HEK293 (cell line): ENCODE measurements around the gene SMIM34.
"Not testable (repeated sequence)": the region's sequence is repeated elsewhere in the genome, so short reads cannot be mapped to it uniquely, and the experiment has no call there.

Source experiments
- CTCF ChIA-PET: fragments of 350-600 bp; formaldehyde crosslinking; extraction: SDS; loops from one replicate; lab custom pipeline; 2021; ENCODE audit warnings: antibody characterized with exemption; lab: Yijun Ruan, JAX
- POLR2A ChIA-PET: fragments of 300-600 bp; formaldehyde crosslinking; extraction: SDS; loops from one replicate; lab custom pipeline; 2020; ENCODE audit warnings: antibody characterized with exemption, inconsistent platforms; lab: Yijun Ruan, JAX
- H3K27ac ChIP-seq: fragments of 200-500 bp; sonication (Bioruptor generic); 2 replicates; pipeline ENCODE4 v1.5.1; 2014; ENCODE audit warnings: low read depth, low read length, control low read depth, inconsistent platforms; ENCODE audit errors: extremely low read depth
- H3K36me3 ChIP-seq, 2 experiments: fragments of 200-500 bp in 1 of 2; sonication (Bioruptor generic) in 1 of 2; 1 replicate in 1 of 2; 2 replicates in 1 of 2; pipeline ENCODE4 v1.5.1; 2014 to 2017; ENCODE audit warnings: inconsistent platforms in 2 of 2, low read length in 2 of 2; ENCODE audit not compliant: control insufficient read depth in 2 of 2, insufficient read depth in 1 of 2
- H3K4me1 ChIP-seq: fragments of 200-500 bp; sonication (Bioruptor generic); 2 replicates; pipeline ENCODE4 v1.5.1; 2014; ENCODE audit warnings: mild to moderate bottlenecking, low read length, inconsistent platforms; ENCODE audit not compliant: control insufficient read depth, insufficient read depth
- H3K4me3 ChIP-seq: 2 replicates; pipeline ENCODE4 v1.5.1; 2011; ENCODE audit warnings: low read depth, mild to moderate bottlenecking, control low read depth, low read length, moderate library complexity
- H3K9me3 ChIP-seq: fragments of 200-500 bp; sonication (Bioruptor generic); 2 replicates; pipeline ENCODE4 v1.5.1; 2014; ENCODE audit warnings: low read depth, low read length, inconsistent platforms; ENCODE audit not compliant: control insufficient read depth, insufficient read depth
- KLF16 ChIP-seq: fragments of 450-650 bp; formaldehyde crosslinking; IDR thresholded peaks from 2 replicates; pipeline ENCODE4 v1.5.1; 2017; ENCODE audit warnings: missing biosample characterization, missing genetic modification characterization
- KLF8 ChIP-seq: fragments of 450-650 bp; formaldehyde crosslinking; IDR thresholded peaks from 2 replicates; pipeline ENCODE4 v1.5.1; 2016; ENCODE audit warnings: missing biosample characterization, missing genetic modification characterization
- KLF9 ChIP-seq: fragments of 450-650 bp; formaldehyde crosslinking; IDR thresholded peaks from 2 replicates; pipeline ENCODE4 v1.5.1; 2016; ENCODE audit warnings: missing biosample characterization, missing genetic modification characterization, low read depth
- PRDM10 ChIP-seq: fragments of 450-650 bp; formaldehyde crosslinking; IDR thresholded peaks from 2 replicates; pipeline ENCODE4 v1.5.1; 2016; ENCODE audit warnings: missing biosample characterization, missing genetic modification characterization
- RBAK ChIP-seq: fragments of 450-650 bp; formaldehyde crosslinking; IDR thresholded peaks from 2 replicates; pipeline ENCODE4 v1.5.1; 2016; ENCODE audit warnings: missing biosample characterization, missing genetic modification characterization
- SCRT1 ChIP-seq: fragments of 450-650 bp; formaldehyde crosslinking; IDR thresholded peaks from 2 replicates; pipeline ENCODE4 v1.5.1; 2016; ENCODE audit warnings: missing biosample characterization, missing genetic modification characterization, borderline replicate concordance
- ZBTB20 ChIP-seq: fragments of 450-650 bp; formaldehyde crosslinking; IDR thresholded peaks from 2 replicates; pipeline ENCODE4 v1.5.1; 2016; ENCODE audit warnings: missing biosample characterization, missing genetic modification characterization
- ZBTB26 ChIP-seq: fragments of 450-650 bp; formaldehyde crosslinking; optimal IDR thresholded peaks from 2 replicates; pipeline ENCODE3; 2016; ENCODE audit warnings: missing biosample characterization, mild to moderate bottlenecking, missing genetic modification characterization
- ZEB2 ChIP-seq: fragments of 450-650 bp; formaldehyde crosslinking; IDR thresholded peaks from 2 replicates; pipeline ENCODE4 v1.5.1; 2016; ENCODE audit warnings: missing biosample characterization, missing genetic modification characterization
- ZNF138 ChIP-seq: fragments of 450-650 bp; formaldehyde crosslinking; IDR thresholded peaks from 2 replicates; pipeline ENCODE4 v1.5.1; 2016; ENCODE audit warnings: missing biosample characterization, missing genetic modification characterization, borderline replicate concordance
- ZNF16 ChIP-seq: fragments of 450-650 bp; formaldehyde crosslinking; IDR thresholded peaks from 2 replicates; pipeline ENCODE4 v1.5.1; 2016; ENCODE audit warnings: low read depth, missing biosample characterization, missing genetic modification characterization
- ZNF248 ChIP-seq: fragments of 450-650 bp; formaldehyde crosslinking; IDR thresholded peaks from 2 replicates; pipeline ENCODE4 v1.5.1; 2017; ENCODE audit warnings: missing biosample characterization, missing genetic modification characterization
- ZNF280C ChIP-seq: fragments of 450-650 bp; formaldehyde crosslinking; IDR thresholded peaks from 2 replicates; pipeline ENCODE4 v1.5.1; 2016; ENCODE audit warnings: missing biosample characterization, missing genetic modification characterization
- ZNF354C ChIP-seq: fragments of 450-650 bp; formaldehyde crosslinking; IDR thresholded peaks from 2 replicates; pipeline ENCODE4 v1.5.1; 2016; ENCODE audit warnings: missing biosample characterization, missing genetic modification characterization, low read depth, borderline replicate concordance
- ZNF37A ChIP-seq: fragments of 450-650 bp; IDR thresholded peaks from 2 replicates; pipeline ENCODE4 v1.5.1; 2018; ENCODE audit warnings: missing biosample characterization, missing genetic modification characterization
- ZNF404 ChIP-seq: fragments of 450-650 bp; formaldehyde crosslinking; IDR thresholded peaks from 2 replicates; pipeline ENCODE4 v1.5.1; 2017; ENCODE audit warnings: missing biosample characterization, missing genetic modification characterization
- ZNF473 ChIP-seq: fragments of 450-650 bp; formaldehyde crosslinking; IDR thresholded peaks from 2 replicates; pipeline ENCODE4 v1.5.1; 2017; ENCODE audit warnings: missing biosample characterization, missing genetic modification characterization
- ZNF555 ChIP-seq: fragments of 450-650 bp; formaldehyde crosslinking; conservative IDR thresholded peaks from 2 replicates; pipeline ENCODE4 v1.5.1; 2017; ENCODE audit warnings: missing biosample characterization, mild to moderate bottlenecking, missing genetic modification characterization, inconsistent platforms
- ZNF623 ChIP-seq: fragments of 450-650 bp; formaldehyde crosslinking; IDR thresholded peaks from 2 replicates; pipeline ENCODE4 v1.5.1; 2016; ENCODE audit warnings: missing biosample characterization, missing genetic modification characterization
- ZNF658 ChIP-seq: fragments of 450-650 bp; formaldehyde crosslinking; IDR thresholded peaks from 2 replicates; pipeline ENCODE4; 2016; ENCODE audit warnings: missing biosample characterization, missing genetic modification characterization
- ZNF660 ChIP-seq: fragments of 450-650 bp; IDR thresholded peaks from 2 replicates; pipeline ENCODE4 v1.5.1; 2018; ENCODE audit warnings: missing biosample characterization, mild to moderate bottlenecking, missing genetic modification characterization
- ZNF692 ChIP-seq: fragments of 450-650 bp; formaldehyde crosslinking; IDR thresholded peaks from 2 replicates; pipeline ENCODE4 v1.5.1; 2016; ENCODE audit warnings: missing biosample characterization, missing genetic modification characterization
- ZNF785 ChIP-seq: fragments of 450-650 bp; formaldehyde crosslinking; IDR thresholded peaks from 2 replicates; pipeline ENCODE4 v1.5.1; 2016; ENCODE audit warnings: missing biosample characterization, missing genetic modification characterization
- ZNF791 ChIP-seq: fragments of 450-650 bp; formaldehyde crosslinking; IDR thresholded peaks from 2 replicates; pipeline ENCODE4 v1.5.1; 2016; ENCODE audit warnings: missing biosample characterization, missing genetic modification characterization

The SMIM34 gene

GRCh38 chr21:34374462-34374861 is 49.3 kb downstream of the SMIM34 start:
- H3K27ac ChIP-seq, H3K9me3 ChIP-seq, H3K4me1 ChIP-seq, POLR2A ChIA-PET, H3K4me3 ChIP-seq, H3K36me3 ChIP-seq: not testable (repeated sequence)
- CTCF ChIA-PET: interaction anchor here (2.1 kb wide), 1 partner anchor 12 kb away, joined by 12 read pairs; no protein-coding TSS in a partner anchor

- H3K9me3 ChIP-seq: no peaks in the 10 kb centered on the region
- H3K27ac ChIP-seq: no peak overlapping the region
- ChIA-PET POLR2A (no interaction called here), CTCF (interaction anchor here (2.1 kb wide), 1 partner anchor 10 kb away, joined by 12 read pairs; no protein-coding TSS in a partner anchor)
- no peaks in the 10 kb centered on the region for H3K4me1 ChIP-seq
- no peaks in the 10 kb centered on the region for H3K36me3 ChIP-seq
- TF ChIP-seq ZNF473 (tag by site-specific recombination) (no peak), ZNF248 (tag by site-specific recombination) (no peak), ZNF660 (tag by site-specific recombination) (no peak), RBAK (tag by site-specific recombination) (no peak), ZNF791 (tag by site-specific recombination) (no peak), PRDM10 (tag by site-specific recombination) (no peak), KLF8 (no peak), SCRT1 (no peak), KLF9 (no peak), ZNF138 (tag by site-specific recombination) (no peak), ZNF404 (tag by site-specific recombination) (no peak)
- H3K4me3 ChIP-seq: no peak overlapping the region
Observed at GRCh38 chr21:34372321-34372720, 51.4 kb downstream of the SMIM34 start.

- CTCF ChIA-PET: interaction anchor here (1.1 to 1.2 kb wide), 2 partner anchors 262 to 446 kb away, joined by 4 read pairs; no protein-coding TSS in a partner anchor
Observed at GRCh38 chr21:34369741-34370140, 54.0 kb downstream of the SMIM34 start.

More at GRCh38 chr21:34369741-34370140, 54.0 kb downstream of the SMIM34 start:
- Histone ChIP-seq H3K4me1 (no peaks in the 10 kb centered on the region), H3K4me3 (no peak overlapping the region), H3K27ac (no peak overlapping the region), H3K9me3 (no peaks in the 10 kb centered on the region), H3K36me3 (no peaks in the 10 kb centered on the region)
- POLR2A ChIA-PET: no interaction called here
- TF ChIP-seq KLF16 (tag by site-specific recombination): no peak
- TF ChIP-seq ZNF658 (tag by site-specific recombination): no peak
- no peak for TF ChIP-seq ZBTB26 (tag by site-specific recombination)
- TF ChIP-seq ZNF555 (tag by site-specific recombination): no peak
- no peak for TF ChIP-seq ZBTB20
- TF ChIP-seq ZEB2 (tag by site-specific recombination): no peak
- no peak for TF ChIP-seq ZNF354C
- no peak for TF ChIP-seq SCRT1
- TF ChIP-seq ZNF785 (tag by site-specific recombination): no peak
- TF ChIP-seq ZNF37A: no peak
- TF ChIP-seq ZNF623: no peak
- TF ChIP-seq ZNF692 (tag by site-specific recombination): no peak
- TF ChIP-seq ZNF280C (tag by site-specific recombination): no peak
- TF ChIP-seq ZNF16 (tag by site-specific recombination): no peak
